Left cardiac atrium (tissue), 4 donors: ENCODE measurements around the gene CNIH2. TPM values are rescaled to one million over a fixed set of nuclear protein-coding genes. Genes with fewer than 3 reads are reported as not detected.
"Not testable (repeated sequence)": the region's sequence is repeated elsewhere in the genome, so short reads cannot be mapped to it uniquely, and the experiment has no call there.

Source experiments
- ATAC-seq, 2 donors: fragments of 200-7000 bp; cut with Tn5 transposase; one replicate each; pipeline ENCODE4 v1.9.1; 2020; ENCODE audit warnings: mild to moderate bottlenecking in 2 of 2, moderate library complexity in 2 of 2
- DNase-seq: peaks from one replicate; pipeline ENCODE4 v3.0.0-alpha.2; 2020
- intact Hi-C, 2 donors: fragments of 100-400 bp; cut with DNase I; formaldehyde crosslinking; loops; one replicate each; pipeline versions ENCODE4 v1.14.1 to v1.15.1; 2022 to 2023
- total RNA-seq, 2 donors: library from RNA; stranded (reverse); fragmentation: NEBNext Ultra II Directional; extraction: Animal tissue kit (Norgen Biotek cat#: 25700); gene quantifications; one replicate each; pipeline ENCODE4 v1.2.1, GENCODE V29; 2021
- donor health status: DM: no; HTN: yes; CAD: no.
- donor health status: DM: no; HTN: yes; CAD: no; lungs with severe emphysema.
- donor health status: DM: yes; HTN: yes; CAD: no.
- donor health status: Dilated cardiomyopathy.

The CNIH2 gene
- total RNA-seq, 2 donors from 2014 or later, result not detected

- ATAC-seq, intact Hi-C loops: not testable (repeated sequence)
These were observed 24.9 kb upstream of the CNIH2 start for GRCh38 chr11:66253081-66253480.

GRCh38 chr11:66258473-66258893, 19.5 kb upstream of the CNIH2 start:
- DNase-seq, result no peak
- intact Hi-C loops, result loop anchor here in 1 of 2 donors (2.0 kb wide), 1 partner anchor 36 kb away; no protein-coding TSS in a partner anchor
- no peak for ATAC-seq

More at GRCh38 chr11:66253081-66253480, 24.9 kb upstream of the CNIH2 start:
- not testable (repeated sequence) for DNase-seq

- ATAC-seq, result no peak
- intact Hi-C loops, result loop anchor here in 1 of 2 donors (2.0 kb wide), 1 partner anchor 36 kb away; no protein-coding TSS in a partner anchor
- no peak for DNase-seq
These were observed 18.8 kb upstream of the CNIH2 start for GRCh38 chr11:66259225-66259624.

GRCh38 chr11:66259956-66260355, 18.0 kb upstream of the CNIH2 start:
- intact Hi-C loops, result loop anchor here in 1 of 2 donors (2.0 kb wide), 1 partner anchor 37 kb away; no protein-coding TSS in a partner anchor
- DNase-seq (no peak), ATAC-seq (no peak)

- no peak for DNase-seq
- intact Hi-C loops, result no loop called here
- ATAC-seq, result no peak
These were observed 16.4 kb upstream of the CNIH2 start for GRCh38 chr11:66261578-66261977.

GRCh38 chr11:66262191-66262590, 15.8 kb upstream of the CNIH2 start:
- DNase-seq (no peak), ATAC-seq (no peak)
- intact Hi-C loops, result no loop called here

- no peak for ATAC-seq
- no peak for DNase-seq
- intact Hi-C loops, result no loop called here
These were observed 15.3 kb upstream of the CNIH2 start for GRCh38 chr11:66262696-66263095.

GRCh38 chr11:66263231-66263630, 14.7 kb upstream of the CNIH2 start:
- intact Hi-C loops, result no loop called here
- DNase-seq, result no peak
- ATAC-seq, result no peak

GRCh38 chr11:66263785-66264184, 14.2 kb upstream of the CNIH2 start:
- intact Hi-C loops, result no loop called here
- no peak for ATAC-seq
- DNase-seq, result no peak

- DNase-seq, result no peak
- intact Hi-C loops, result no loop called here
These were observed 13.6 kb upstream of the CNIH2 start for GRCh38 chr11:66264383-66264782.

GRCh38 chr11:66264914-66265313, 13.1 kb upstream of the CNIH2 start:
- no peak for DNase-seq
- intact Hi-C loops, result no loop called here
- no peak for ATAC-seq

More at GRCh38 chr11:66264383-66264782, 13.6 kb upstream of the CNIH2 start:
- ATAC-seq, result no peak

- no peak for ATAC-seq
- intact Hi-C loops, result no loop called here
- no peak for DNase-seq
These were observed 12.2 kb upstream of the CNIH2 start for GRCh38 chr11:66265531-66266377.

GRCh38 chr11:66266378-66267038, 11.5 kb upstream of the CNIH2 start:
- intact Hi-C loops, result no loop called here
- DNase-seq (no peak), ATAC-seq (no peak)

GRCh38 chr11:66267039-66267378, 11.0 kb upstream of the CNIH2 start:
- no peak for DNase-seq
- ATAC-seq, result peak in 1 of 2 donors; percentile 0
- intact Hi-C loops, result no loop called here

- intact Hi-C loops, result no loop called here
- ATAC-seq (peak; percentile 87 to 91), DNase-seq (peak; percentile 93)
These were observed 10.4 kb upstream of the CNIH2 start for GRCh38 chr11:66267379-66268243.

GRCh38 chr11:66268244-66268951, 9.6 kb upstream of the CNIH2 start, which contains the start of gene RAB1B:
Gene RAB1B (plus strand): TSS chr11:66268639. CDS start chr11:66268680, 41 bp downstream.
- intact Hi-C loops, result no loop called here
- peak; percentile 100 for DNase-seq
- ATAC-seq, result peak; percentile 91 to 92

GRCh38 chr11:66268952-66269905, 8.7 kb upstream of the CNIH2 start:
- ATAC-seq (no peak), DNase-seq (no peak)

GRCh38 chr11:66271816-66272215, 6.2 kb upstream of the CNIH2 start:
- ATAC-seq, result no peak
- intact Hi-C loops, result no loop called here

More at GRCh38 chr11:66268952-66269905, 8.7 kb upstream of the CNIH2 start:
- intact Hi-C loops, result no loop called here

More at GRCh38 chr11:66271816-66272215, 6.2 kb upstream of the CNIH2 start:
- no peak for DNase-seq
